Muscle layer of colon (tissue), 2 donors: ENCODE data around the gene RAD51B.

ENCODE experiments used
- H3K27ac ChIP-seq: one replicate; pipeline ENCODE4 v1.7.0; 2013; ENCODE audit warnings: low read depth, mild to moderate bottlenecking, low read length, moderate library complexity
- H3K27me3 ChIP-seq, 2 donors: one replicate each; pipeline ENCODE4 v1.7.0; 2013; ENCODE audit warnings: low read length in 2 of 2, mild to moderate bottlenecking in 2 of 2; ENCODE audit not compliant: insufficient read depth in 2 of 2, control insufficient read depth in 1 of 2
- H3K36me3 ChIP-seq: one replicate; pipeline ENCODE4 v1.7.0; 2013; ENCODE audit warnings: mild to moderate bottlenecking, low read length; ENCODE audit not compliant: insufficient read depth
- H3K4me1 ChIP-seq: one replicate; pipeline ENCODE4 v1.7.0; 2013; ENCODE audit warnings: mild to moderate bottlenecking, low read length; ENCODE audit not compliant: insufficient read depth
- H3K4me3 ChIP-seq, 2 donors: one replicate each; pipeline ENCODE4 v1.7.0; 2013; ENCODE audit warnings: low read length in 2 of 2, low read depth in 1 of 2, mild to moderate bottlenecking in 1 of 2, moderate library complexity in 1 of 2
- H3K9ac ChIP-seq: one replicate; pipeline ENCODE4 v1.7.0; 2013; ENCODE audit warnings: low read length
- H3K9me3 ChIP-seq: one replicate; pipeline ENCODE4 v1.7.0; 2013; ENCODE audit warnings: mild to moderate bottlenecking, low read length
- donor health status: abdominal sarcoma.
- donor health status: Adenocarcinoma of cecum.

The RAD51B gene

DNA sequence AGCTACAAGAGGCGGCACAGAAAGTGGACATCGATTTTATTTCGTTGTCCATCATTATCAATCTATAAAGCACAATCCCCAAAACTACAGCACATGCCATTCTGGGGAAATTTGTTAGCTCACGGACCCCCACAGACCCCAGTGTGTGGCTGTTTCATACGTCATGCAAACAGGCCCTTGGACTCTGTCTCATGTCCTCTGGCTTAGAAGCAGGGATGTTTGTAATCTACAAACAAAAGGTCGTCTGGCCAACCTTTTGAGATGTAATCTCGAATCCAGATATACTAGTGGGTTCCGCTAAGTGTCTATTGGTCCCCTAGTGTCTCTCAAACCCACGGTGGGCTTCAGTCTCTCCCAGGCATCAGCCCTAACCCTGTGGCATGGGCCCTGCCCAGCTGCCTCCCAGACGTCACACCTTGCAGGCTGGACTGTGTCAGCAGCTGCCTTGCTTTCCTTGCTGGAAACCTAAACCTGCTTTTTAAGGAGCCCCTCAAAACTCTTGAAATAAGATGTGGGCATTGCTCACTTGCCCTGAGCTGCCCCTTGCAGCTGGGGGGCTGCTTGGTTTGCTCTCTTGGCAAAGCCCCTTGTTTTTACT is 752.4 kb downstream of the RAD51B start:
- H3K4me1 ChIP-seq: peaks cover 30% of the 10 kb centered on the region
- H3K27me3 ChIP-seq: no peaks in the 10 kb centered on the region
- H3K9me3 ChIP-seq: no peaks in the 10 kb centered on the region
- no peak overlapping the region for H3K9ac ChIP-seq
- no peak overlapping the region for H3K4me3 ChIP-seq
- H3K27ac ChIP-seq: no peak overlapping the region
- H3K36me3 ChIP-seq: no peaks in the 10 kb centered on the region

DNA sequence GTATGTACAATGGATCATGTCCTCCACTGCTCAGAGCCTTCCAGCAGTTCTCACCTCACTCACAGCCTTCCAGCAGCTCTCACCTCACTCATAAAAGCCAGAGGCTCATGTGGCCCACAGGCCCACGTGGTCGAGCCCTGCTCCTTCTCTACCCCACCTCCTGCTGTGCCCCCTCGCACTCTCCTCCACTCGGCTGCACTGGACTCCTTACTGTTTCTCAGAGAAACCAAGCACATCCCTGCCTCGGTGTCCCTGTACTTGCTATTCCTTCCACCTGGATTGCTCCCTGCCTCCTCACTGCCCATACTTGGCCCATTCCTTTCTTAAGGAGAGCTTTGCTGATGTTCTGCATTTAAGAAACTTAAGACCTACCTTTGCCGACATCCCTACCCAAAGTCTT is 753.5 kb downstream of the RAD51B start:
- Histone ChIP-seq H3K27me3 (no peaks in the 10 kb centered on the region), H3K9ac (no peak overlapping the region), H3K36me3 (no peaks in the 10 kb centered on the region), H3K4me1 (peaks cover 30% of the 10 kb centered on the region), H3K9me3 (no peaks in the 10 kb centered on the region), H3K27ac (no peak overlapping the region), H3K4me3 (no peak overlapping the region)

DNA sequence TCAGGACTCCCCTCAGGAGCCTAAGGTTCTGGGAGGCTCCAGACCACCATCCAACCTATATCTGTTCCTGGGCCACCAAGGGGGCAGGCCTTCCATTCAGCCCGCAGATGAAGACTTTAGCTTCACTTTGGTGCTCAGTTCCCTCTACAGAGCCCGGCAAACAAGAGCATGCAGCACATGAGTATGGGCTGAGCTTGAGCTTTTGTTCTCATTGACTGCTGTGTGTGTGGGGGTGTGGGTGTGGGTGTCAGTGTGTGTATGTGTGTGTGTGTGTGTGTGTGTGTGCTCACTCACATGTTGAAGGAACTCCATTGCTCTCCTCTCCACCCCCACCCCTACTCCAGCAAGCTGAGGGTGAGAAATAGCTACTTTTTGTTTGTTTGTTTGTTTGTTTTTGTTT is 754.1 kb downstream of the RAD51B start:
- no peak overlapping the region for H3K27ac ChIP-seq
- no peaks in the 10 kb centered on the region for H3K9me3 ChIP-seq
- H3K4me1 ChIP-seq: peaks cover 29% of the 10 kb centered on the region
- H3K36me3 ChIP-seq: no peaks in the 10 kb centered on the region
- no peaks in the 10 kb centered on the region for H3K27me3 ChIP-seq
- no peak overlapping the region for H3K4me3 ChIP-seq
- H3K9ac ChIP-seq: no peak overlapping the region

DNA sequence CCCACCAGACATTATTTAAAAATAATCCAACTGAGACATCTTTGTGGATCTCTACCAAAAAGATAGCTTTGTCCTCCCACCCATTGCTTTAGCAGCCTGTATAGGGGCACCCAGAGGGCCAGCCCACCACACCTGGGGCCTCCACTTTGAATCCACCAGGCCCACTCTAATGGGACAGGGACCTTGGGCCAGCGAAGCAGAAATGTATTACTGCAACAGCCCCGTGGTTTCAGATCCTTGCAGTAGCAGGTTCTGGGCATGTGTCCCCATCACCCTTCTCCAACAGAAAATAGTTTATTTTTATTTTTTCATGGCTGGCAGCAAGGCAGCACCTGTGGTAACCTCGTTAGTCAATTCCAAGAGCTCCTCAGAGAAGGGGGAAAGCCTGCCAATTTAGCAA is 754.9 kb downstream of the RAD51B start:
- no peak overlapping the region for H3K27ac ChIP-seq
- H3K9me3 ChIP-seq: no peaks in the 10 kb centered on the region
- peaks cover 22% of the 10 kb centered on the region for H3K4me1 ChIP-seq
- H3K27me3 ChIP-seq: no peaks in the 10 kb centered on the region
- no peak overlapping the region for H3K4me3 ChIP-seq
- H3K36me3 ChIP-seq: no peaks in the 10 kb centered on the region
- H3K9ac ChIP-seq: no peak overlapping the region

DNA sequence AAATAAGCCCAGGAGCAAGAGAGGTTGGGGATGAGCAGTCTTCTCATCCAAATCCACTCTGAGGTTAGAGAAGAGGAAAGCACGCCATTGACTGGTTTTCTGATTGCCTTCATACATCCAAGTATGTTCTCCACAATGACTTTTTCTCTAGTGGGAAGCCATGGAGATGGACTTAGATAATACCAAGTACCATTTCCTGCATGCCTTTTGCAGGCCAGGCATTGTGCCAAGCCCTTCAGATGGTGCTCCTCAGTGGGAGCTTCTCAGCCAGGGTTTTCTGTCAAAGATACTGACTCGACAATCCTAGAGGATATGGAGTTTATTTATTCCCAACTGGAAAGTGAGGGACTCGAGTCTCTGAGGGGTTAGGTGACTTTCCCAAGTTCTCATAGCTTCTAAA is 755.3 kb downstream of the RAD51B start:
- peaks cover 17% of the 10 kb centered on the region for H3K4me1 ChIP-seq
- H3K4me3 ChIP-seq: no peak overlapping the region

DNA sequence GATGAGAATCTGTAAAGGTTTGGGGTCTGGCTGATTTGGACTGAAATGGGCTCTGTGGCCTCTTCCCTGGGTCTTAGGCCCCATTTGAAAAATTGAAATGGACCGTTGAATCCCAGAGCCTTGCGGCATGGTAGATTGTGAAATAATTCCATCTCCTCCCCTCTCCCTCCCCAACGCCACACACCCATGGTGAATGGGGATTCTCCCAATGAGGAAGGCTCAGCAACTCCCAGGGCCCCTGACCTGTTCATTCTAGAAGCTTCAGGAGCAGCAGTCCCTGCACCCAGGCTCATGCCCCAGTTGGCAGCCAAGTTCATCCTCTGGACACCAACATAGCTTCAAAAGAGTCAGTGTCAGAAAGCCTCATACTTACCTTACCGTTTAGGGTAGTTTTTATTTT is 755.8 kb downstream of the RAD51B start:
- H3K4me3 ChIP-seq: no peak overlapping the region
- no peaks in the 10 kb centered on the region for H3K27me3 ChIP-seq
- no peaks in the 10 kb centered on the region for H3K36me3 ChIP-seq
- no peak overlapping the region for H3K27ac ChIP-seq
- no peaks in the 10 kb centered on the region for H3K9me3 ChIP-seq
- H3K4me1 ChIP-seq: peaks cover 12% of the 10 kb centered on the region
- no peak overlapping the region for H3K9ac ChIP-seq

More for the DNA sequence above, 755.3 kb downstream of the RAD51B start:
- H3K36me3 ChIP-seq: no peaks in the 10 kb centered on the region
- no peak overlapping the region for H3K9ac ChIP-seq
- H3K27ac ChIP-seq: no peak overlapping the region
- no peaks in the 10 kb centered on the region for H3K9me3 ChIP-seq
- no peaks in the 10 kb centered on the region for H3K27me3 ChIP-seq

DNA sequence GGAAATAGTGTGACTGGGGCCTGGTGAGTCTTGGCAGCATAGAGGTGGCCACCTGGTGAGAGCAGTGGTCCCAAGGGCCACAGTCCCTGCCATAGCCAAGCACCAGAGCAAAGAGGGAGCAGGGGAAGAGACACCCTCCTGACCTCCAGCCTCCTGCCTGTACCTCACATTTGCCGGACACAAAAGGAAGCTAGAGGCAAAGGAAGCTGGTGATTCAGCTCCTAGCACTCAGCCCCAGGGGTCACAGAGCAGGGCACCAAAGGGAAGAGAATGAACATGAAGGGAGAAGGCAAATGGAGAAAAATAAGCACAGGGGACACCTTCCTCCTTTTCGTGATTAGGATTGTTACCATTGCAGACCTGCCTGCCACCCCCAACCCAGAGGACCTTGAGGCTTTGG is 756.5 kb downstream of the RAD51B start:
- Histone ChIP-seq H3K9ac (no peak overlapping the region), H3K36me3 (no peaks in the 10 kb centered on the region), H3K27ac (no peak overlapping the region), H3K9me3 (no peaks in the 10 kb centered on the region), H3K27me3 (no peaks in the 10 kb centered on the region), H3K4me3 (no peak overlapping the region), H3K4me1 (peaks cover 12% of the 10 kb centered on the region)

DNA sequence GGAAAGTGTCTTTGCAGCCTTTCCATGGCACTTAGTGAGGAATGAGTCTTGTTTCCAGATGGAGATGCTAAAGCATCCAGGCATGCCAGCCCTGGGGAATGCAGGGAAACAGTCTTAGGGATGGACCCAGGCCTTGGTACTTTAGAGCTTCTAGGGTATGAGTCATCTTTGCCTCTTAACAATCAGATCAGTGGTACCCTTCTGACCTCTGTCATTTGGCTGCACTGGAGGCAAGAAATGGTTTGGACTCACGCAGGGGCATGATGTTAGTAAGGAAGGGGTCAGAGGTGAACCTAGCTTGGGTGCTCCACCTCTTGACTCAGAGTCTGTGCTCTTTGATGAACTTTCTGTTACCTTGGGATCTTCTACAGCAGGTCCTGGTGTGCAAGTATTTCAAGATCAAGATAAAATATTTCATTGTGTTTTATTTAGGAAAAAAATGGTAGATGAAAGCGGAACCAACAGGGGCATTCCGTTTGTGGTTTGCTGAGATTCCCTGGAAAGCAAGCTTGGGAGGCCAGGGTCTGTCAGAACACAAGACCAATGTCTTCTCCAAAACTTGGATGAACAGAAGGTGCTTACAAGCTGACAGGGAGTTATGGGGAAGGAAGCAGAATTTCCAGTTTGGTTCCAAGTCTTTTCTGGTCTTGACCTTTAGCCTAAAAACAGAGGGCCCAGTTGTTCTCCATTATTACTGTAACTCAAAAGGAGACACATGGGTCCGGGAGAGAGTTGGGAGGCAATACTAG is 757.1 kb downstream of the RAD51B start:
- H3K4me1 ChIP-seq: peaks cover 12% of the 10 kb centered on the region
- H3K4me3 ChIP-seq: no peak overlapping the region
- no peaks in the 10 kb centered on the region for H3K36me3 ChIP-seq
- no peak overlapping the region for H3K9ac ChIP-seq
- no peak overlapping the region for H3K27ac ChIP-seq
- no peaks in the 10 kb centered on the region for H3K27me3 ChIP-seq
- no peaks in the 10 kb centered on the region for H3K9me3 ChIP-seq

DNA sequence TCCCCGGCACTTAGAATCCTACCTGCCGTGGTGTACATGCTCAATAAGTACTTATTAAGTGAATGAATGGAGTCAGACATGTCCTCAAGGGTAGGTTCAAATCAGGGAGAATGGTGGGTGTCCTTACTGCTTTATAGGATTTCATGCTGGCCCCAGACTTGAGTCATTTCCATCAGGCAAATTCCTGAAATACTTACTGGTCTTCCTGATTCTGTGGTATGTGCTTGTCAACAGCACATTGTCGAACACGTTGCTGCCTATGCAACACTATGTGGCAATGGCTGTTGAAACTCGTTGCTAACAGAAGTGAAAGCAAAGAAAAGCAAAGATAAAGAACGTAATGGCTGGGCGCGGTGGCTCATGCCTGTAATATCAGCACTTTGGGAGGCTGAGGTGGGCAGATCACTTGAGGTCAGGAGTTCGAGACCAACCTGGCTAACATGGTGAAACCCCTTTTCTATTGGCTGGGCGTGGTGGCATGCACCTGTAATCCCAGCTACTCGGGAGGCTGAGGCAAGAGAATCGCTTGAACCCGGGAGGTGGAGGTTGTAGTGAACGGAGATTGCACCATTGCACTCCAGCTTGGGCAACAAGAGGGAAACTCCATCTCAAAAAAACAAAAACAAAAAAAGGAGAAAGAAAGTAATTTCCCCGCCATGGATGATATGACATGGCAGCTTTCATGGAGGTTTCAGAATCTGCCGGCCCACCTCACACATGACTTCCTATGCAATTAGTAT is 758.4 kb downstream of the RAD51B start:
- H3K4me1 ChIP-seq: peaks cover 12% of the 10 kb centered on the region

DNA sequence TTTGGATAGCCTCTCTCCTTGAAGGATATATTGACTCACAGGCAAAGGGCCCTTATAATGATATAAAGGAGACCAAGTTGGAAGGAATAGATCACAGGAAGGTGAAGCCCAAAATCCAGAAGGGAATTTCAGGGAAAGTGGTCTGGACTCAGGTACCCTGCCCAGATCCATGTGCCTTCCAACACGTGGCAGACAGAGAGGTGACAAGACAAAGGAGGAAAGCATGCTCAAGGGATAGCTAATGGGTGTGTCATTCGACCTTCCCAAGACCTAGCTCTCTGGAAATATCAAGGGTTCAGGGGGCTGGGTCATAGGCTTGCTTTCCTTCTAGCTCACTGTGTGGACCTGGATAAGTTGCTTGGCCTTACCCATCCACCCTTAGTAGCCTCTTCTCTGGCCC is 759.0 kb downstream of the RAD51B start:
- peaks cover 12% of the 10 kb centered on the region for H3K4me1 ChIP-seq
- H3K27ac ChIP-seq: no peak overlapping the region
- H3K9me3 ChIP-seq: no peaks in the 10 kb centered on the region
- H3K4me3 ChIP-seq: no peak overlapping the region
- no peak overlapping the region for H3K9ac ChIP-seq
- H3K36me3 ChIP-seq: no peaks in the 10 kb centered on the region
- H3K27me3 ChIP-seq: no peaks in the 10 kb centered on the region

More for the DNA sequence above, 758.4 kb downstream of the RAD51B start:
- H3K9ac ChIP-seq: no peak overlapping the region
- H3K9me3 ChIP-seq: no peaks in the 10 kb centered on the region
- no peaks in the 10 kb centered on the region for H3K27me3 ChIP-seq
- peak overlapping the region; percentile 48 for H3K27ac ChIP-seq
- no peak overlapping the region for H3K4me3 ChIP-seq
- H3K36me3 ChIP-seq: no peaks in the 10 kb centered on the region

DNA sequence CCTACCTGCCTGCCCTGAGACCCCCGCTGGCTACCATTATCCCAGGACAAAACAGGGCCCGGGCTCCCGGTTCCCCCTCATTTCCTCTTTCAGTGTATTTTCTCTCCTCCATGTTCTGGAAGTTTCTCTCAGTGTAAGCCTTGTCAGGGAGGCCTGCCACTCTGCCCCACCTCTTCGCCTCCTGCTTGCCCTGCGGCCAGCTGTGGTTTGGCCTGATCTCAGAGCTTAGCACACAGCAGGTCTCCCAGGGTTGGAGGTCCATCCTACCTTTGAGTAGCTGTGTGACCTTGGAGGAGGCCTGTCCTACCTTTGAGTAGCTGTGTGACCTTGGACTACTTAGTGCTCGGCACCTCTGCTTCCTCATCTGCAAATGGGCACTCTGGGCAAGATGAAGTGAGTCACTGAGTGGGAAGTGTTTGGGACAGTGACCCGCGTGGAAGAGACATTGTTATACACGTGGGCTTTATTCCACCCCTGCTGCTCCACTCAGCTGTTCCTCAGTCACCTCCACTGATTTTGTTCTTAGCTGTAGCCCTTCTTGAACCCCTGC is 760.6 kb downstream of the RAD51B start:
- peaks cover 6% of the 10 kb centered on the region for H3K4me1 ChIP-seq
- no peak overlapping the region for H3K4me3 ChIP-seq
- no peaks in the 10 kb centered on the region for H3K36me3 ChIP-seq
- no peak overlapping the region for H3K9ac ChIP-seq
- no peaks in the 10 kb centered on the region for H3K27me3 ChIP-seq
- no peak overlapping the region for H3K27ac ChIP-seq
- no peaks in the 10 kb centered on the region for H3K9me3 ChIP-seq
